ENCODE data around the gene CCDC91.

CCDC91 gene

DNA sequence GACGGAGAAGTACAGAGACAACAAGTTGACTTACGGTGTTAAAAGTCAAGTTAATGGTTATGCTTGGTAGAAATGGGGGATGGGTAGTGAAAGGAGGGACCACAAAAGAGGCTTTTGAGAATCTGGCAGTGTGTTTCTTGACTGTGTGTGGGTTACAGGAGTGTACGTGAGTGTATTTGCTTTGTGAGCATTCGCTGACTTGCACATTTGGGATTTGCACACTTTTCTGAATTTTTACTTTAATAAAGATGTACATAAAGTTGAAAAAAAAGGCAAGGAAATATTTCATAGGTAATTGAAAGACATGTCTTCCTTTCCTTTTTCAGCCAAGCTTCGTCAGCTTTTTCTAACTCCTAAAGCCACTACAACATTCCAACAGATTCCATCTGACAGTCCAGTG lies 28.6 kb upstream of the CCDC91 start:
- Histone ChIP-seq H3K4me3 (ENCODE audit: insufficient read depth, low read length, poor library complexity, severe bottlenecking) (no peak overlapping the region), H3K9me3 (ENCODE audit: insufficient read depth, low read length) (no peaks in the 10 kb centered on the region), H3K9ac (ENCODE audit: low read length) (no peak overlapping the region), H3K4me2 (ENCODE audit: low read depth, low read length, poor library complexity, severe bottlenecking) (no peak overlapping the region), H3K79me2 (ENCODE audit: insufficient read depth, low read length) (no peaks in the 10 kb centered on the region), H3K27me3 (ENCODE audit: low read length) (no peaks in the 10 kb centered on the region), H3F3A (ENCODE audit: insufficient read depth) (no peaks in the 10 kb centered on the region), H3K36me3 (ENCODE audit: low read length) (no peaks in the 10 kb centered on the region), H3K9me2 (replicated peaks; ENCODE audit: insufficient read depth, low read length) (no peaks in the 10 kb centered on the region), H4K20me1 (ENCODE audit: low read depth, low read length) (no peaks in the 10 kb centered on the region), H3K27ac (ENCODE audit: low read depth, low read length) (no peak overlapping the region), H2AFZ (ENCODE audit: low read depth, low read length, severe bottlenecking) (no peak overlapping the region)
- TF ChIP-seq, protein P1, sequence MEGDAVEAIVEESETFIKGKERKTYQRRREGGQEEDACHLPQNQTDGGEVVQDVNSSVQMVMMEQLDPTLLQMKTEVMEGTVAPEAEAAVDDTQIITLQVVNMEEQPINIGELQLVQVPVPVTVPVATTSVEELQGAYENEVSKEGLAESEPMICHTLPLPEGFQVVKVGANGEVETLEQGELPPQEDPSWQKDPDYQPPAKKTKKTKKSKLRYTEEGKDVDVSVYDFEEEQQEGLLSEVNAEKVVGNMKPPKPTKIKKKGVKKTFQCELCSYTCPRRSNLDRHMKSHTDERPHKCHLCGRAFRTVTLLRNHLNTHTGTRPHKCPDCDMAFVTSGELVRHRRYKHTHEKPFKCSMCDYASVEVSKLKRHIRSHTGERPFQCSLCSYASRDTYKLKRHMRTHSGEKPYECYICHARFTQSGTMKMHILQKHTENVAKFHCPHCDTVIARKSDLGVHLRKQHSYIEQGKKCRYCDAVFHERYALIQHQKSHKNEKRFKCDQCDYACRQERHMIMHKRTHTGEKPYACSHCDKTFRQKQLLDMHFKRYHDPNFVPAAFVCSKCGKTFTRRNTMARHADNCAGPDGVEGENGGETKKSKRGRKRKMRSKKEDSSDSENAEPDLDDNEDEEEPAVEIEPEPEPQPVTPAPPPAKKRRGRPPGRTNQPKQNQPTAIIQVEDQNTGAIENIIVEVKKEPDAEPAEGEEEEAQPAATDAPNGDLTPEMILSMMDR (IDR thresholded peaks at IDR 0.05; ENCODE audit: insufficient read depth, low read length, poor library complexity, severe bottlenecking): no peak
- no peak for TF ChIP-seq EZH2phosphoT487 (conservative IDR thresholded peaks at IDR 0.05; ENCODE audit: low read length)

DNA sequence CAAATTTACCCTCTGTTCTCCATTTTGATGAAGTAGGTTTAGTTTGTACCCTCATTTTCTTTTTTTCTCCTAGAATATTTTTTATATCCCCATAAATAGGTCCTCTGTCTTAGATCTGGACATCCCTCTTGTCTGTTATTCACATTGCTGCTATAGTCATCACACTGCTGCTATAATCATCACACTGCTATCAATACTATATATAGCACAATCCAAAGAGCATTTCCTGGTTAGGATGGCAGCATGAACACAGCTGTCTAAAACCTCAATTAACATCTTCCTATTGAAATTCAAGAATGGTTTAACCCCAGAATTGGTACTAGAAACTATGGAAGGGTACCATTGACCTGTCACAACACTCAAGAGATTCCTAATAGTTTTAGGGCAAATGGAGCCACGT lies 27.6 kb upstream of the CCDC91 start:
- Histone ChIP-seq H3K4me3 (ENCODE audit: insufficient read depth, low read length, poor library complexity, severe bottlenecking) (no peak overlapping the region), H3K27ac (ENCODE audit: low read depth, low read length) (no peak overlapping the region), H3K9me2 (replicated peaks; ENCODE audit: insufficient read depth, low read length) (no peaks in the 10 kb centered on the region), H3K27me3 (ENCODE audit: low read length) (no peaks in the 10 kb centered on the region), H3F3A (ENCODE audit: insufficient read depth) (no peaks in the 10 kb centered on the region), H4K20me1 (ENCODE audit: low read depth, low read length) (no peaks in the 10 kb centered on the region), H2AFZ (ENCODE audit: low read depth, low read length, severe bottlenecking) (no peak overlapping the region), H3K36me3 (ENCODE audit: low read length) (no peaks in the 10 kb centered on the region), H3K9ac (ENCODE audit: low read length) (no peak overlapping the region), H3K9me3 (ENCODE audit: insufficient read depth, low read length) (no peaks in the 10 kb centered on the region), H3K79me2 (ENCODE audit: insufficient read depth, low read length) (no peaks in the 10 kb centered on the region), H3K4me2 (ENCODE audit: low read depth, low read length, poor library complexity, severe bottlenecking) (no peak overlapping the region)
- TF ChIP-seq EZH2phosphoT487 (conservative IDR thresholded peaks at IDR 0.05; ENCODE audit: low read length): no peak
- TF ChIP-seq, protein P1 (IDR thresholded peaks at IDR 0.05; ENCODE audit: insufficient read depth, low read length, poor library complexity, severe bottlenecking): no peak

DNA sequence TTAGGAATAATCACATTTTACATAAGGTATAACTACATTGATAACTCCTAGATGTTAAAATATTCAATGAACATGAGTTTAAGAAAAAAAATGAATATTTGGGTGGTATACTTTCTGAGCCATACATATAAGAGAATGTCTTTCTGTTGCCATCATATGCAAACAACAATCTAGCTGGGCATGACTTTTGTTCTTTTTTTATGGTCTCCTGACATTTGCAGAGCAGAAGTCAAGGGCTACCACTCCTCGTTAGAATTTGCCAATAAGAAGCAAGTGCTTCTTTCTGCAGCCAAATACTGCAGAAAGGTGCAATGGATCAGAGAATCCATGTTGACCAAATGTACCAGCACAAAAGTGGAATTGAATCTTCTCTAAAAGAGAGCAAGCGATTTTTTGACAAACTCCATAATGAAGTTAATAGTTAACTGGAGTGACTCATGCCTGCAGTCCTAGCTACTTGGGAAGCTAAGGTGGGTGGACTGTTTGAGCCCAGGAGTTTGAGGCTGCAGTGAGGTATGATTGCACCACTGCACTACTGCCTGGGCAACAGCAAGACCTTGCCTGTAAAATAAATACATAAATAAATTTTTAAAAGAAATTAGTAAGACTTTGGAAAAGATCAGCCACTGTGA lies 25.5 kb upstream of the CCDC91 start:
- H3K9ac ChIP-seq (ENCODE audit: low read length): no peak overlapping the region
- H3K79me2 ChIP-seq (ENCODE audit: insufficient read depth, low read length): no peaks in the 10 kb centered on the region
- no peaks in the 10 kb centered on the region for H4K20me1 ChIP-seq (ENCODE audit: low read depth, low read length)
- H3K36me3 ChIP-seq (ENCODE audit: low read length): no peaks in the 10 kb centered on the region
- H3F3A ChIP-seq (ENCODE audit: insufficient read depth): no peaks in the 10 kb centered on the region
- H3K4me3 ChIP-seq (ENCODE audit: insufficient read depth, low read length, poor library complexity, severe bottlenecking): no peak overlapping the region
- H3K27me3 ChIP-seq (ENCODE audit: low read length): no peaks in the 10 kb centered on the region
- no peaks in the 10 kb centered on the region for H3K9me2 ChIP-seq (replicated peaks; ENCODE audit: insufficient read depth, low read length)
- H2AFZ ChIP-seq (ENCODE audit: low read depth, low read length, severe bottlenecking): no peak overlapping the region
- TF ChIP-seq, protein P1 (IDR thresholded peaks at IDR 0.05; ENCODE audit: insufficient read depth, low read length, poor library complexity, severe bottlenecking): no peak
- no peak for TF ChIP-seq EZH2phosphoT487 (conservative IDR thresholded peaks at IDR 0.05; ENCODE audit: low read length)
- no peak overlapping the region for H3K4me2 ChIP-seq (ENCODE audit: low read depth, low read length, poor library complexity, severe bottlenecking)
- H3K27ac ChIP-seq (ENCODE audit: low read depth, low read length): no peak overlapping the region
- H3K9me3 ChIP-seq (ENCODE audit: insufficient read depth, low read length): no peaks in the 10 kb centered on the region

Data from SU-DHL-6 (cell line).